HG02970 (cell line): ENCODE data around the gene DNAAF8.
"Not testable (repeated sequence)": the region's sequence is repeated elsewhere in the genome, so short reads cannot be mapped to it uniquely, and the experiment has no call there.

Experiments used
- ATAC-seq: cut with Tn5 transposase; IDR thresholded peaks from one replicate; pipeline ENCODE4 v1.9.1; 2021; ENCODE audit warnings: mild to moderate bottlenecking, moderate library complexity, moderate number of reproducible peaks; ENCODE audit not compliant: unreplicated experiment, low FRiP score

Gene DNAAF8

GRCh38 chr16:4714996-4715395 is 19.3 kb upstream of the DNAAF8 start:
- no peak for ATAC-seq

GRCh38 chr16:4718466-4718865 is 15.9 kb upstream of the DNAAF8 start:
- ATAC-seq: no peak

GRCh38 chr16:4723071-4723767 is 11.1 kb upstream of the DNAAF8 start:
- no peak for ATAC-seq

- no peak for ATAC-seq
Observed at GRCh38 chr16:4724661-4725270, 9.6 kb upstream of the DNAAF8 start.

GRCh38 chr16:4726616-4727015 is 7.7 kb upstream of the DNAAF8 start:
- no peak for ATAC-seq

GRCh38 chr16:4728676-4729075 is 5.7 kb upstream of the DNAAF8 start:
- no peak for ATAC-seq

GRCh38 chr16:4729876-4730275 is 4.5 kb upstream of the DNAAF8 start:
- no peak for ATAC-seq

- no peak for ATAC-seq
Observed at GRCh38 chr16:4733211-4733742, 1.1 kb upstream of the DNAAF8 start.

GRCh38 chr16:4733747-4734062 is 632 bp upstream of the DNAAF8 start:
- ATAC-seq: no peak

GRCh38 chr16:4734730-4735535 is 596 bp downstream of the DNAAF8 start:
- peak; percentile 53 for ATAC-seq

- no peak for ATAC-seq
Observed at GRCh38 chr16:4736546-4736945, 2.2 kb downstream of the DNAAF8 start.

GRCh38 chr16:4737545-4737944 is 3.2 kb downstream of the DNAAF8 start:
- ATAC-seq: no peak

- not testable (repeated sequence) for ATAC-seq
Observed at GRCh38 chr16:4738370-4738769, 4.0 kb downstream of the DNAAF8 start.

GRCh38 chr16:4743226-4743878 is 9.0 kb downstream of the DNAAF8 start:
- ATAC-seq: no peak

GRCh38 chr16:4744555-4745273 is 10.4 kb downstream of the DNAAF8 start:
- ATAC-seq: no peak

- no peak for ATAC-seq
Observed at GRCh38 chr16:4745274-4745569, 10.9 kb downstream of the DNAAF8 start.

- no peak for ATAC-seq
Observed at GRCh38 chr16:4746215-4746614, 11.9 kb downstream of the DNAAF8 start.

GRCh38 chr16:4746991-4747574 is 12.7 kb downstream of the DNAAF8 start:
- no peak for ATAC-seq

- ATAC-seq: no peak
Observed at GRCh38 chr16:4747906-4748681, 13.8 kb downstream of the DNAAF8 start.
